Neuronal stem cell (in vitro differentiated cells): ENCODE data around the gene ACOT11.
A peak's percentile ranks its signal among the peaks of the same experiment; 100 is the strongest.

Experiments
- DNase-seq: peaks from one replicate; pipeline ENCODE4 v3.0.0-alpha.2; 2013; ENCODE audit warnings: low spot score
- H2AFZ ChIP-seq: one replicate; pipeline ENCODE4 v1.6.1; 2013; ENCODE audit warnings: mild to moderate bottlenecking, low read length, inconsistent platforms
- H2AK5ac ChIP-seq: 2 replicates; pipeline ENCODE4 v1.6.1; 2013; ENCODE audit warnings: low read depth, mild to moderate bottlenecking, inconsistent platforms, low read length, moderate library complexity, mixed read lengths
- H2BK120ac ChIP-seq: 2 replicates; pipeline ENCODE4 v1.6.1; 2013; ENCODE audit warnings: low read depth, mild to moderate bottlenecking, inconsistent platforms, low read length, moderate library complexity, mixed read lengths
- H2BK12ac ChIP-seq: one replicate; pipeline ENCODE4 v1.6.1; 2013; ENCODE audit warnings: low read length, inconsistent platforms
- H2BK15ac ChIP-seq: 2 replicates; pipeline ENCODE4 v1.6.1; 2013; ENCODE audit warnings: mild to moderate bottlenecking, low read length, inconsistent platforms, mixed read lengths
- H2BK5ac ChIP-seq: one replicate; pipeline ENCODE4 v1.6.1; 2013; ENCODE audit warnings: inconsistent platforms, mild to moderate bottlenecking, low read length, moderate library complexity
- H3K14ac ChIP-seq: one replicate; pipeline ENCODE4 v1.6.1; 2013; ENCODE audit warnings: low read length, inconsistent platforms
- H3K18ac ChIP-seq: 2 replicates; pipeline ENCODE4 v1.6.1; 2013; ENCODE audit warnings: low read length, inconsistent platforms
- H3K23ac ChIP-seq: 2 replicates; pipeline ENCODE4 v1.6.1; 2013; ENCODE audit warnings: low read depth, mild to moderate bottlenecking, mixed read lengths, low read length, inconsistent platforms; ENCODE audit not compliant: poor library complexity
- H3K27ac ChIP-seq: replicated peaks from 3 replicates; pipeline ENCODE4 v1.5.1; 2013; ENCODE audit warnings: low read length, inconsistent platforms
- H3K27me3 ChIP-seq, 3 experiments: 2 replicates each; pipeline ENCODE4 v1.6.1; 2013; ENCODE audit warnings: low read length in 3 of 3, mild to moderate bottlenecking in 2 of 3, inconsistent platforms in 1 of 3, low read depth in 1 of 3, mixed read lengths in 1 of 3, moderate library complexity in 1 of 3; ENCODE audit not compliant: control insufficient read depth in 3 of 3, insufficient read depth in 3 of 3
- H3K36me3 ChIP-seq, 2 donors: replicated peaks in 1 of 2; 2 replicates each; pipeline ENCODE4 v1.6.1; 2013; ENCODE audit warnings: low read length in 2 of 2; ENCODE audit not compliant: control insufficient read depth in 2 of 2, insufficient read depth in 2 of 2
- H3K4ac ChIP-seq: 2 replicates; pipeline ENCODE4 v1.6.1; 2013; ENCODE audit warnings: inconsistent platforms, mild to moderate bottlenecking, low read length, moderate library complexity
- H3K4me1 ChIP-seq, 2 donors: 1 replicate in 1 of 2; 2 replicates in 1 of 2; pipeline ENCODE4 v1.6.1; 2013; ENCODE audit warnings: low read length in 2 of 2, low read depth in 1 of 2; ENCODE audit not compliant: control insufficient read depth in 2 of 2, insufficient read depth in 1 of 2
- H3K4me2 ChIP-seq: one replicate; pipeline ENCODE4 v1.6.1; 2013; ENCODE audit warnings: mild to moderate bottlenecking, low read length, inconsistent platforms; ENCODE audit not compliant: insufficient read depth, poor library complexity, severe bottlenecking
- H3K4me3 ChIP-seq, 2 donors: 2 replicates each; pipeline ENCODE4 v1.5.1; 2013; ENCODE audit warnings: low read length in 2 of 2, mild to moderate bottlenecking in 2 of 2, inconsistent platforms in 1 of 2, moderate library complexity in 1 of 2
- H3K79me1 ChIP-seq: one replicate; pipeline ENCODE4 v1.6.1; 2013; ENCODE audit warnings: low read depth, mild to moderate bottlenecking, inconsistent platforms, low read length, moderate library complexity
- H3K9ac ChIP-seq: one replicate; pipeline ENCODE4 v1.6.1; 2013; ENCODE audit warnings: mild to moderate bottlenecking, low read depth, low read length, inconsistent platforms; ENCODE audit not compliant: poor library complexity
- H3K9me3 ChIP-seq, 2 donors: replicated peaks in 1 of 2; 2 replicates each; pipeline versions ENCODE3 to v1.6.1; 2013; ENCODE audit warnings: low read length in 2 of 2, mild to moderate bottlenecking in 2 of 2, inconsistent platforms in 1 of 2, low read depth in 1 of 2, mixed read lengths in 1 of 2, moderate library complexity in 1 of 2; ENCODE audit not compliant: control insufficient read depth in 2 of 2, insufficient read depth in 1 of 2
- H4K8ac ChIP-seq: one replicate; pipeline ENCODE4 v1.6.1; 2013; ENCODE audit warnings: low read depth, mild to moderate bottlenecking, inconsistent platforms, low read length, moderate library complexity
- H4K91ac ChIP-seq: one replicate; pipeline ENCODE4 v1.6.1; 2013; ENCODE audit warnings: low read length, low read depth, mild to moderate bottlenecking, inconsistent platforms; ENCODE audit not compliant: poor library complexity
- whole genome bisulfite sequencing, 2 donors: extraction: QIAGEN DNeasy Blood & Tissue Kit; methylation state at CpG; one replicate each; pipeline ENCODE4 v1.1.7; 2013; ENCODE audit warnings: missing lambda C conversion rate in 2 of 2, mixed read lengths in 1 of 2; ENCODE audit not compliant: insufficient read length in 2 of 2, insufficient replicate concordance in 1 of 2; ENCODE audit errors: extremely low coverage in 2 of 2; 5-methylcytosine and 5-hydroxymethylcytosine counted together

The ACOT11 gene

DNA sequence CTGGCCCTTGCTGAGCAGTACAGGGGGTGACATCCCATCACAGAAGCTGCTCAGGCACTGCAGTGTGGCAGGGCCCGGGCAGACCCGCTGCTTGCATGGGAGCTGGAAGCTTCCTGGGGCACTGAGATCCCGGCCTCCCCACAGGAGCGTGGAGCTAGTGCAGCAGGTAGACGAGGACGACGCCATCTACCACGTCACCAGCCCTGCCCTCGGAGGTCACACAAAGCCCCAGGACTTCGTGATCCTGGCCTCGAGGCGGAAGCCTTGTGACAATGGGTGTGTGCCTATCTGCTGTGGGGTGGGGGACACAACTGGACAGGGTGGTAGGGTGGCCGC, 58.9 kb downstream of the ACOT11 start:
- Histone ChIP-seq H2BK15ac (peak overlapping the region; percentile 4), H3K23ac (peak overlapping the region; percentile 37), H3K36me3 (no peaks in the 10 kb centered on the region), H2BK12ac (no peak overlapping the region), H3K4me3 (peak overlapping the region in 1 of 2 donors; percentile 15), H3K9me3 (no peaks in the 10 kb centered on the region), H2AFZ (no peak overlapping the region), H3K18ac (peak overlapping the region; percentile 61), H3K14ac (peak overlapping the region; percentile 63), H3K79me1 (no peaks in the 10 kb centered on the region), H3K27ac (no peak overlapping the region), H3K4me1 (peaks cover 0 to 8% of the 10 kb centered on the region in 2 donors), H3K27me3 (no peaks in the 10 kb centered on the region), H3K9ac (peak overlapping the region; percentile 24), H2BK5ac (peak overlapping the region; percentile 6), H3K4me2 (no peak overlapping the region), H2BK120ac (no peak overlapping the region), H3K4ac (no peak overlapping the region), H2AK5ac (peak overlapping the region; percentile 79), H4K8ac (no peak overlapping the region), H4K91ac (no peak overlapping the region)
- no peak for DNase-seq
- no CpG with 5 or more reads among the region's 13 CpGs for WGBS, 2 donors

DNA sequence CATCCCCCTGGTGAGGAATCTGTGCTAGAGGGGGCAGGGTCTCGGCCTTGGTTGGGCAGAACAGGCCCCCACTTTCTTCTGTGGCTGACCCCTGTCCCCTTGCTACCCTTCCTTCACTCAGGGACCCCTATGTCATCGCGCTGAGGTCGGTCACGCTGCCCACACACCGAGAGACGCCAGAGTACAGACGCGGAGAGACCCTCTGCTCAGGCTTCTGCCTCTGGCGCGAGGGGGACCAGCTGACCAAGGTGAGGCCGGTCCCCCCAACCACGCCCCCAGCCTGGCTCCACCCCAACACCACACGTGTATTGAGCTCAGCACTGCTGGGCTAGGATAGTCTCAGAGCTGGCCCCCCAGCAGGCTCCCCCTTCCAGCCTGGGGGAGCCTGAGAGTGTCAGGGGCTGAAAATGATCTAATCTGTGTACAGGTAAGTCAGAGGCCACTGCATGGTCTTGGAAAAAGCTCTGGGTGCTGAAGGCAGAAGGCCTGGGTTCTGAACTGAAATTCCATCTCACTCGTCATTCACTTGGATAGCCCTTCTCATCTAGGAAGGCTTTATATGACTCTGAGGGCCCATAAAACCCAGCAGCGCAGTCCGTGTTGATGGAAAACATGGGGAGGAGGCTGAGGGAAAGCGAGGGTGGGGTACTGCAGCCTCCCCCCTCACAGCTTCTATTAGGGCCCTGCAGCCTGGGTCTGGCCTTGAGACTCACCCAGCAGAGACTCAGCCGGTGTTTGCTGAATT, 60.0 kb downstream of the ACOT11 start:
- H4K91ac ChIP-seq: no peak overlapping the region
- no peak overlapping the region for H3K27ac ChIP-seq
- no peak overlapping the region for H2BK15ac ChIP-seq
- H3K4me1 ChIP-seq: peaks cover 0 to 7% of the 10 kb centered on the region in 2 donors
- no peak overlapping the region for H3K18ac ChIP-seq
- H4K8ac ChIP-seq: no peak overlapping the region
- no peak overlapping the region for H3K4me3 ChIP-seq
- H3K4ac ChIP-seq: no peak overlapping the region
- H2BK5ac ChIP-seq: peak overlapping the region; percentile 6
- H3K9ac ChIP-seq: no peak overlapping the region
- no peak for DNase-seq
- no peak overlapping the region for H3K4me2 ChIP-seq
- H2BK12ac ChIP-seq: no peak overlapping the region
- H3K79me1 ChIP-seq: no peaks in the 10 kb centered on the region
- H3K23ac ChIP-seq: peak overlapping the region; percentile 68
- no peaks in the 10 kb centered on the region for H3K9me3 ChIP-seq
- no peak overlapping the region for H2BK120ac ChIP-seq
- no CpG with 5 or more reads among the region's 19 CpGs for WGBS, 2 donors
- H3K14ac ChIP-seq: no peak overlapping the region
- H2AK5ac ChIP-seq: no peak overlapping the region
- no peaks in the 10 kb centered on the region for H3K36me3 ChIP-seq
- no peak overlapping the region for H2AFZ ChIP-seq
- H3K27me3 ChIP-seq: no peaks in the 10 kb centered on the region

DNA sequence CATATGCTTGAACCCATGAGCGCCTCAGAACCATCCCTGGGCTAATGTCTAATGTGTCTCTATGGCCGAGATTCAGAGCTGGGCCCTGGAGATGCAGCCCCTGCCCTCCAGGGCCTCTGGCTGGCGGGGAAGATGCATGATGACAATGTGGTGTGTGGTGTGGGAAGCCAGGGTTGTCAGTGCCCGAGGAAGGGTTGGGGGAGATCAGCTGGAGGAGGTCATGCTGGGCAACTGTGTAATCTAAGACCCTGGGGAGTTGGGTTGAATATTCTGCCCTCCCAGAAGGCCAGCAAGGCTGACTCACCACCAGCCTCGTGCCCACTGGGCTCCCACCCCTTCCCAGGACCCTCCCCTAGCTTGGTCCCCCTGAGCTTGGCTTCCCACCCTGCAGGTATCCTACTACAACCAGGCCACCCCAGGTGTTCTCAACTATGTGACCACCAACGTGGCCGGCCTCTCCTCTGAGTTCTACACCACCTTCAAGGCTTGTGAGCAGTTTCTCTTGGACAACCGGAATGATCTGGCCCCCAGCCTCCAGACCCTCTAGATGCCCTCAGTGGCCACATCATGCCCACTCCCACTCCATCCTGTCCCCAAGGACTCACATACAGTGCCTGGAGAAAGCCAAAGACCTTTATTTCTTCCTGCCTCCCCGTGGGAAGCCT, 60.7 kb downstream of the ACOT11 start:
- Histone ChIP-seq H3K27me3 (no peaks in the 10 kb centered on the region), H3K9me3 (no peaks in the 10 kb centered on the region), H3K4ac (no peak overlapping the region), H2BK5ac (no peak overlapping the region), H3K36me3 (no peaks in the 10 kb centered on the region), H2BK120ac (no peak overlapping the region), H2BK15ac (peak overlapping the region; percentile 26), H3K4me1 (peaks cover 0 to 7% of the 10 kb centered on the region in 2 donors), H3K27ac (no peak overlapping the region), H3K4me3 (peak overlapping the region in 1 of 2 donors; percentile 19), H2AFZ (no peak overlapping the region), H4K8ac (no peak overlapping the region), H3K14ac (no peak overlapping the region), H3K23ac (peak overlapping the region; percentile 27), H2AK5ac (peak overlapping the region; percentile 32), H2BK12ac (no peak overlapping the region), H3K18ac (no peak overlapping the region), H3K4me2 (no peak overlapping the region), H3K79me1 (no peaks in the 10 kb centered on the region), H4K91ac (no peak overlapping the region), H3K9ac (no peak overlapping the region)
- no peak for DNase-seq
- no CpG with 5 or more reads among the region's 9 CpGs for whole genome bisulfite sequencing, 2 donors

DNA sequence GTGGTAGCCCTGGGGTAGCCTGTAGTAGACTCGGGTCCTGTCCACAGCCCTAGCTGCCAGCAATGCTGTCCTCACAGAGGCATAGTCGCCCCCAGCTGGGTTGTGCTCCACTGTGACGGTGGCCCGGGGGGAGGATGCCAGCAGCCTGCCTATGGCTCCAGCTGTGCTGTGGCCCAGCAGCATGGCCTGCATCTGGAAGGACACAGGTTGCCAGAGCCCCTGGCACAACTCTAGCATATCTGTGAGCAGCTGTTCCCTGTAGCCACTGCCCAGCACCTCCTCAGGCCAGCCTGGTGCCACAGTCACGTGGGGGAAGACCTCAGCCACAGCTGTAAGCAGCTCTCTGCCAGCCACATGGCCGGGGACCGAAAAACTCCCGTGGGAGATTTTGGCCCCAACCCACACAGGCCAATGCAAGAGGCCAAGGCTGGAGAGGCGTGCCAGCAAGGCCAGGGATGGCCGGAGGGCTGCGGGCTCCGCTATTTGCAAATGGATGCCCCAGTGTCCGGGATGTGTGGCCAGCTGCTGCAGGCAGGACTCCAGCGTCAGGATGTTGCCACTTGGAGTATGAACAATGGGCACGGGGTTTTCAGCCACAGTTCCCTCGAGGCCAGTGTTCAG, 61.4 kb downstream of the ACOT11 start:
- H3K79me1 ChIP-seq: no peaks in the 10 kb centered on the region
- H3K27me3 ChIP-seq: peaks cover 0 to 4% (median 0%) of the 10 kb centered on the region in 3 experiments
- H2BK5ac ChIP-seq: no peak overlapping the region
- no peak overlapping the region for H4K8ac ChIP-seq
- peak overlapping the region; percentile 45 for H2BK15ac ChIP-seq
- H3K4me3 ChIP-seq: peak overlapping the region in 1 of 2 donors; percentile 19
- H3K4me1 ChIP-seq: peaks cover 0 to 7% of the 10 kb centered on the region in 2 donors
- no peak for DNase-seq
- H3K9me3 ChIP-seq: no peaks in the 10 kb centered on the region
- H3K36me3 ChIP-seq: no peaks in the 10 kb centered on the region
- no peak overlapping the region for H3K4me2 ChIP-seq
- no peak overlapping the region for H3K14ac ChIP-seq
- peak overlapping the region; percentile 27 for H3K23ac ChIP-seq
- no peak overlapping the region for H3K27ac ChIP-seq
- no CpG with 5 or more reads among the region's 16 CpGs for WGBS, 2 donors
- H2BK120ac ChIP-seq: peak overlapping the region; percentile 72
- no peak overlapping the region for H4K91ac ChIP-seq
- H2AK5ac ChIP-seq: peak overlapping the region; percentile 32
- H2AFZ ChIP-seq: no peak overlapping the region
- no peak overlapping the region for H3K9ac ChIP-seq
- H3K18ac ChIP-seq: peak overlapping the region; percentile 51
- no peak overlapping the region for H3K4ac ChIP-seq
- H2BK12ac ChIP-seq: no peak overlapping the region
